Spleen (tissue), 7 donors: Measurements from ENCODE around the gene PNN.
"Not testable (repeated sequence)": the region's sequence is repeated elsewhere in the genome, so short reads cannot be mapped to it uniquely, and the experiment has no call there.

Experiments
- CTCF ChIP-seq, 11 experiments: fragments of 200-600 bp in 7 of 11; fragments of 450-650 bp in 4 of 11; sonication (generic) in 4 of 11; IDR thresholded peaks in 8 of 11; conservative IDR thresholded peaks in 3 of 11; 1 replicate in 7 of 11; 2 replicates in 4 of 11; pipeline versions ENCODE4 v1.4.0 to v1.8.0; 2016 to 2021; ENCODE audit warnings: antibody characterized with exemption in 11 of 11, inconsistent platforms in 4 of 11, mild to moderate bottlenecking in 1 of 11
- POLR2AphosphoS5 ChIP-seq, 3 donors: sonication (generic); formaldehyde crosslinking; IDR thresholded peaks; one replicate each; pipeline ENCODE4 v1.5.1; 2017; ENCODE audit warnings: antibody characterized with exemption in 3 of 3
- donor health status: DM: no; HTN: no; CAD: no; lungs with moderate emphysema.
- donor health status: DM: no; HTN: no; CAD: no.
- donor health status: DM: no; HTN: no; CAD: no.

- TF ChIP-seq CTCF (IDR thresholded peaks at IDR 0.05 in 8 of 11, conservative IDR thresholded peaks at IDR 0.05 in 3 of 11); POLR2AphosphoS5 (IDR thresholded peaks at IDR 0.05): not testable (repeated sequence)
Measured at GRCh38 chr14:39207430-39207829, 32.4 kb downstream of the PNN start.
